ENCODE data around the gene BCORL1.

BCORL1 gene

GRCh38 chrX:129958814-129959492 lies 23.5 kb upstream of the BCORL1 start:
- in situ Hi-C loops (cut with MboI; ENCODE audit: low pct_unique_long_range_greater_than_20kb, low sequenced_read_pairs): no loop called here
- no peak for DNase-seq

- in situ Hi-C loops (cut with MboI; ENCODE audit: low pct_unique_long_range_greater_than_20kb, low sequenced_read_pairs): no loop called here
- no peak for DNase-seq
Observed at GRCh38 chrX:129959493-129959832, 23.0 kb upstream of the BCORL1 start.

- in situ Hi-C loops (cut with MboI; ENCODE audit: low pct_unique_long_range_greater_than_20kb, low sequenced_read_pairs): no loop called here
- peak; percentile 95 for DNase-seq
Observed at GRCh38 chrX:129961180-129962083, 21.0 kb upstream of the BCORL1 start.

GRCh38 chrX:129963729-129964128 lies 18.7 kb upstream of the BCORL1 start:
- DNase-seq: no peak
- in situ Hi-C loops (cut with MboI; ENCODE audit: low pct_unique_long_range_greater_than_20kb, low sequenced_read_pairs): no loop called here

GRCh38 chrX:129965166-129965565 lies 17.3 kb upstream of the BCORL1 start:
- in situ Hi-C loops (cut with MboI; ENCODE audit: low pct_unique_long_range_greater_than_20kb, low sequenced_read_pairs): no loop called here
- DNase-seq: no peak

GRCh38 chrX:129968968-129969367 lies 13.5 kb upstream of the BCORL1 start:
- DNase-seq: no peak
- in situ Hi-C loops (cut with MboI; ENCODE audit: low pct_unique_long_range_greater_than_20kb, low sequenced_read_pairs): no loop called here

- in situ Hi-C loops (cut with MboI; ENCODE audit: low pct_unique_long_range_greater_than_20kb, low sequenced_read_pairs): no loop called here
- no peak for DNase-seq
Observed at GRCh38 chrX:129976441-129976840, 6.0 kb upstream of the BCORL1 start.

GRCh38 chrX:129979207-129979920 lies 3.1 kb upstream of the BCORL1 start:
- no peak for DNase-seq
- in situ Hi-C loops (cut with MboI; ENCODE audit: low pct_unique_long_range_greater_than_20kb, low sequenced_read_pairs): no loop called here

- DNase-seq: peak; percentile 41
- in situ Hi-C loops (cut with MboI; ENCODE audit: low pct_unique_long_range_greater_than_20kb, low sequenced_read_pairs): no loop called here
Observed at GRCh38 chrX:129980001-129980401, 2.4 kb upstream of the BCORL1 start.

- in situ Hi-C loops (cut with MboI; ENCODE audit: low pct_unique_long_range_greater_than_20kb, low sequenced_read_pairs): no loop called here
- DNase-seq: peak; percentile 51
Observed at GRCh38 chrX:129980540-129981199, 1.8 kb upstream of the BCORL1 start.

GRCh38 chrX:129981200-129981553 lies 1.3 kb upstream of the BCORL1 start:
- DNase-seq: no peak
- in situ Hi-C loops (cut with MboI; ENCODE audit: low pct_unique_long_range_greater_than_20kb, low sequenced_read_pairs): no loop called here

- in situ Hi-C loops (cut with MboI; ENCODE audit: low pct_unique_long_range_greater_than_20kb, low sequenced_read_pairs): no loop called here
- no peak for DNase-seq
Observed at GRCh38 chrX:129981752-129982299, 609 bp upstream of the BCORL1 start.

- in situ Hi-C loops (cut with MboI; ENCODE audit: low pct_unique_long_range_greater_than_20kb, low sequenced_read_pairs): no loop called here
- no peak for DNase-seq
Observed at GRCh38 chrX:129983575-129984110, 1.2 kb downstream of the BCORL1 start.

GRCh38 chrX:129984111-129984958 lies 1.9 kb downstream of the BCORL1 start:
- DNase-seq: no peak
- in situ Hi-C loops (cut with MboI; ENCODE audit: low pct_unique_long_range_greater_than_20kb, low sequenced_read_pairs): no loop called here

GRCh38 chrX:129987871-129988270 lies 5.4 kb downstream of the BCORL1 start:
- no peak for DNase-seq
- in situ Hi-C loops (cut with MboI; ENCODE audit: low pct_unique_long_range_greater_than_20kb, low sequenced_read_pairs): no loop called here

- DNase-seq: no peak
- in situ Hi-C loops (cut with MboI; ENCODE audit: low pct_unique_long_range_greater_than_20kb, low sequenced_read_pairs): no loop called here
Observed at GRCh38 chrX:129992181-129992580, 9.7 kb downstream of the BCORL1 start.

GRCh38 chrX:129996120-129996519 lies 13.7 kb downstream of the BCORL1 start:
- no peak for DNase-seq
- in situ Hi-C loops (cut with MboI; ENCODE audit: low pct_unique_long_range_greater_than_20kb, low sequenced_read_pairs): no loop called here

GRCh38 chrX:129997086-129997485 lies 14.7 kb downstream of the BCORL1 start:
- no peak for DNase-seq

More at GRCh38 chrX:129997086-129997485, 14.7 kb downstream of the BCORL1 start:
- in situ Hi-C loops (cut with MboI; ENCODE audit: low pct_unique_long_range_greater_than_20kb, low sequenced_read_pairs): no loop called here

Data from KBM-7 (cell line).